ENCODE data around the gene CRHR1. TPM values are rescaled to one million over a fixed set of nuclear protein-coding genes. Genes with fewer than 3 reads are reported as not detected.

Gene CRHR1
- total RNA-seq, 2 experiments from 2014 or later = not detected

- no peak overlapping the region for H3K27ac Mint-ChIP-seq
- Histone ChIP-seq H3K9me3 (ENCODE audit: control insufficient read depth in 1 of 2, insufficient read depth in 1 of 2, low read length in 2 of 2) (no peaks in the 10 kb centered on the region), H3K36me3 (ENCODE audit: insufficient read depth, low read length) (no peaks in the 10 kb centered on the region), H3K27ac (ENCODE audit: low read depth in 1 of 2, low read length in 2 of 2) (no peak overlapping the region), H3K4me1 (ENCODE audit: insufficient read depth, low read length) (no peaks in the 10 kb centered on the region), H3K27me3 (ENCODE audit: control insufficient read depth in 1 of 2, insufficient read depth in 2 of 2, low read length in 2 of 2) (peaks cover 2 to 5% of the 10 kb centered on the region in 2 experiments), H3K4me3 (ENCODE audit: low read length) (no peak overlapping the region)
- H3K4me3 Mint-ChIP-seq = no peak overlapping the region
- DNase-seq = no peak
- H3K9me3 Mint-ChIP-seq = no peaks in the 10 kb centered on the region
- CTCF ChIA-PET = no interaction called here
- POLR2A ChIA-PET = no interaction called here
- H3K36me3 Mint-ChIP-seq (ENCODE audit: low read depth) = no peaks in the 10 kb centered on the region
- H3K4me1 Mint-ChIP-seq (ENCODE audit: low read depth) = no peaks in the 10 kb centered on the region
- no peak for ATAC-seq (ENCODE audit: poor library complexity)
- H3K27me3 Mint-ChIP-seq = peaks cover 41% of the 10 kb centered on the region
- intact Hi-C loops (cut with DNase I, micrococcal nuclease) = no loop called here
- TF ChIP-seq, protein P1, sequence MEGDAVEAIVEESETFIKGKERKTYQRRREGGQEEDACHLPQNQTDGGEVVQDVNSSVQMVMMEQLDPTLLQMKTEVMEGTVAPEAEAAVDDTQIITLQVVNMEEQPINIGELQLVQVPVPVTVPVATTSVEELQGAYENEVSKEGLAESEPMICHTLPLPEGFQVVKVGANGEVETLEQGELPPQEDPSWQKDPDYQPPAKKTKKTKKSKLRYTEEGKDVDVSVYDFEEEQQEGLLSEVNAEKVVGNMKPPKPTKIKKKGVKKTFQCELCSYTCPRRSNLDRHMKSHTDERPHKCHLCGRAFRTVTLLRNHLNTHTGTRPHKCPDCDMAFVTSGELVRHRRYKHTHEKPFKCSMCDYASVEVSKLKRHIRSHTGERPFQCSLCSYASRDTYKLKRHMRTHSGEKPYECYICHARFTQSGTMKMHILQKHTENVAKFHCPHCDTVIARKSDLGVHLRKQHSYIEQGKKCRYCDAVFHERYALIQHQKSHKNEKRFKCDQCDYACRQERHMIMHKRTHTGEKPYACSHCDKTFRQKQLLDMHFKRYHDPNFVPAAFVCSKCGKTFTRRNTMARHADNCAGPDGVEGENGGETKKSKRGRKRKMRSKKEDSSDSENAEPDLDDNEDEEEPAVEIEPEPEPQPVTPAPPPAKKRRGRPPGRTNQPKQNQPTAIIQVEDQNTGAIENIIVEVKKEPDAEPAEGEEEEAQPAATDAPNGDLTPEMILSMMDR (IDR thresholded peaks at IDR 0.05) = no peak
Observed at GRCh38 chr17:45761957-45762565, 22.1 kb upstream of the CRHR1 start.

DNA sequence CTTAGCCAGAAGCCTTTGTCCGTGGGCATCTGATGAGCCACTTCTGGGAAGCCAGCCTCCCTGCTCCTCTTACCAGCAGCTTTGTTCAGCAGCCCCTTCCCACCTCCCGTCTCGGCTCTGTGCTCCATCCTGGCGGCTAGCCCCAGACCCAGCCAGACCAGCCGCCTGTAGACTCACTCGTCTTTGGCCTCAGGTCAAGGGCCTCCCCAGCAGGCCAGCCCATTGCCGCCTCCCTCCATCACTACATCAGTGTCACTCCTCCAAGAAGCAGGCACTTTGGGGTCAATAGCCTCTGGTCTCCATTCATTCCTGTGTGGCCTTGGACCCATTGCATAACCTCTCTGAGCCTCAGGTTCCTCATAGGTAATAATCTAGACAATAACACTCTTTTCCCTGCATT, 20.9 kb upstream of the CRHR1 start:
- DNase-seq (no peak), ATAC-seq (ENCODE audit: poor library complexity) (no peak)
- H3K27ac Mint-ChIP-seq = no peak overlapping the region
- H3K4me1 ChIP-seq (ENCODE audit: insufficient read depth, low read length) = no peaks in the 10 kb centered on the region
- H3K27ac ChIP-seq (ENCODE audit: low read depth in 1 of 2, low read length in 2 of 2) = no peak overlapping the region
- H3K4me3 ChIP-seq (ENCODE audit: low read length) = no peak overlapping the region
- no peaks in the 10 kb centered on the region for H3K4me1 Mint-ChIP-seq (ENCODE audit: low read depth)
- H3K9me3 ChIP-seq (ENCODE audit: control insufficient read depth in 1 of 2, insufficient read depth in 1 of 2, low read length in 2 of 2) = no peaks in the 10 kb centered on the region
- no peaks in the 10 kb centered on the region for H3K9me3 Mint-ChIP-seq
- peaks cover 43% of the 10 kb centered on the region for H3K27me3 Mint-ChIP-seq
- TF ChIP-seq, protein P1 (IDR thresholded peaks at IDR 0.05) = no peak
- POLR2A ChIA-PET = no interaction called here
- no peaks in the 10 kb centered on the region for H3K36me3 ChIP-seq (ENCODE audit: insufficient read depth, low read length)
- peaks cover 6 to 10% of the 10 kb centered on the region in 2 experiments for H3K27me3 ChIP-seq (ENCODE audit: control insufficient read depth in 1 of 2, insufficient read depth in 2 of 2, low read length in 2 of 2)
- no peak overlapping the region for H3K4me3 Mint-ChIP-seq
- CTCF ChIA-PET = no interaction called here
- intact Hi-C loops (cut with DNase I, micrococcal nuclease) = no loop called here
- H3K36me3 Mint-ChIP-seq (ENCODE audit: low read depth) = no peaks in the 10 kb centered on the region

DNA sequence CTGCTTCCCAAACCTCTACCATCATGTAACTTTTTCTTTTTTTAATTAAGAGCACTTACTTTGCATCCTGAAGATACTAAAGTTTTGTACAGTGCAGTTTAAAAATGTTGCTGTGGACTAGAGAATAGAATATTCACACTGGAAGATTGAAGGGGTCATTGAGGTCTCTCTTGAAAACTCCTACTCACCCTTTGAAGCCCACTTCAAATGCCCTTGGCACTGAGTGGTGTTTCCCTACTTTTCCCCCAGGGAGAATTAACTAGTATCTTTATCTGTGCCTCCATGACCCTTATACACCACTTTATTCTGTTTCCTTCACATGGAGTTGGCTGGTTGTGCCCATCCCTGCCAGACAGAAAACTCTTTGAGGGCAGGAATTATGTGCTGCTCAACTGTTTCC, 19.6 kb upstream of the CRHR1 start:
- H3K27me3 ChIP-seq (ENCODE audit: control insufficient read depth in 1 of 2, insufficient read depth in 2 of 2, low read length in 2 of 2) = peaks cover 8 to 15% of the 10 kb centered on the region in 2 experiments
- DNase-seq = no peak
- POLR2A ChIA-PET = no interaction called here
- Mint-ChIP-seq H3K27me3 (peaks cover 51% of the 10 kb centered on the region), H3K36me3 (ENCODE audit: low read depth) (no peaks in the 10 kb centered on the region), H3K27ac (no peak overlapping the region), H3K4me1 (ENCODE audit: low read depth) (no peaks in the 10 kb centered on the region), H3K4me3 (no peak overlapping the region), H3K9me3 (no peaks in the 10 kb centered on the region)
- H3K9me3 ChIP-seq (ENCODE audit: control insufficient read depth in 1 of 2, insufficient read depth in 1 of 2, low read length in 2 of 2) = no peaks in the 10 kb centered on the region
- no peak overlapping the region for H3K4me3 ChIP-seq (ENCODE audit: low read length)
- ATAC-seq (ENCODE audit: poor library complexity) = no peak
- no peaks in the 10 kb centered on the region for H3K4me1 ChIP-seq (ENCODE audit: insufficient read depth, low read length)
- intact Hi-C loops (cut with DNase I, micrococcal nuclease) = no loop called here
- no peaks in the 10 kb centered on the region for H3K36me3 ChIP-seq (ENCODE audit: insufficient read depth, low read length)
- CTCF ChIA-PET = no interaction called here
- H3K27ac ChIP-seq (ENCODE audit: low read depth in 1 of 2, low read length in 2 of 2) = no peak overlapping the region
- TF ChIP-seq, protein P1 (IDR thresholded peaks at IDR 0.05) = no peak

Data from CD4-positive, alpha-beta T cell (primary cell).